Bronchial epithelial cell (primary cell): ENCODE results near the gene LAMTOR2. TPM values are rescaled to one million over a fixed set of nuclear protein-coding genes. Genes with fewer than 3 reads are reported as not detected.

Experiments used
- DNase-seq: peaks from one replicate; pipeline ENCODE4 v3.0.0-alpha.2; 2010; ENCODE audit warnings: low read depth
- FAIRE-seq: peaks from 2 replicates; lab custom pipeline; 2011; peaks lifted over from hg19 to GRCh38; lab: Jason Lieb, UNC
- H3K27me3 ChIP-seq: 2 replicates; pipeline ENCODE4 v1.5.1; 2011; ENCODE audit warnings: low read length; ENCODE audit not compliant: control insufficient read depth, insufficient read depth
- H3K36me3 ChIP-seq: 2 replicates; pipeline ENCODE4 v1.5.1; 2011; ENCODE audit warnings: low read length; ENCODE audit not compliant: control insufficient read depth, insufficient read depth
- H3K4me3 ChIP-seq: 2 replicates; pipeline ENCODE4 v1.5.1; 2011; ENCODE audit warnings: mild to moderate bottlenecking, low read depth, low read length, control low read depth
- total RNA-seq: library from RNA; depleted of rRNA; stranded (reverse); fragments of >200 nt; gene quantifications from 2 replicates; pipeline ENCODE4 v1.2.1, GENCODE V29; 2014
- TF ChIP-seq, protein P1 (sequence below): IDR thresholded peaks from 2 replicates; pipeline ENCODE4 v1.5.1; 2011; ENCODE audit warnings: mild to moderate bottlenecking, moderate library complexity, low read length, control low read depth, inconsistent platforms; ENCODE audit not compliant: insufficient read depth, severe bottlenecking

The LAMTOR2 gene
- total RNA-seq, 1 donor from 2014 or later: 46.6 TPM

DNA sequence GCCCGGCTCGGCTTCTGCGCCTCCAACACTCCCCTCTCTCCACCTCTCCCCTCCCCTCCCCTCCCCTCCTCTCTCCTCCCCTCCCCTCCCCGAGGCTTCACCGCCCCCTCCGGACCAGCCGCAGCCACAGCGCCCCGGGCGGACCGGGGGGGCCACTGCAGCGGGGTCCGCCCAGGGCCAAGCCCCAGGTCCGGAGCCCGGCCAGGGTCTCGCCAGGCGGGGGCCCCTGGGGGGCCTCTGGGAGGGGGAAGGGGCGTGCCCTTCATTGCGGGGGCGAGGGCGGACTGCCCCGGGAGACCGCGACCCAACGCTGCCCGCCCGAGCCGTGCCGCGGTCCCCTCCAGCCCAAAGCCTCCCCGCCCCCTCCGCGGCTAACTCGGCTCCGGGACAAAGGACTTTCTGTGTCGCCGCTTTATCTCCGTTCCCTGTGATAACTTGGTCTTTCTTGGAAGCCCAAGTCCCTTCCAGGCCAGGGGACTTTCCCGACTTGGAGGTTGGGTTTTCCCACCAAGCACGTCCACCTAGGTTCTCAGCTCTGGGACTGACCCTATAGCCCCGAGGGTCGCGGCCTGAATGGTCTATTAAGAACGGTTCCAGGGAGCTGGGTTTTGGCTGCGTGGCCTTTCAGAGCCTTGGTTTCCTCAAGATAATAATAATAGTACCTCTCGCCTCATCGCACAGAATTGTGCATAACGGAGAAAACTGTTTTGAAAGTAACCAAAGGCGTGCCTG lies 648 bp upstream of the LAMTOR2 start, which contains the start of gene UBQLN4:
Gene UBQLN4, minus strand, starts transcription at position 31 of the 732 bp plus-strand sequence. CDS start 97 bp downstream, outside the sequence.
- peak; percentile 53 for DNase-seq
- peak within 1 kb of the TSS; percentile 81 for H3K4me3 ChIP-seq
- H3K36me3 ChIP-seq: peaks cover 10% of the 10 kb centered on the region
- no peak for FAIRE-seq
- no peaks in the 10 kb centered on the region for H3K27me3 ChIP-seq
- TF ChIP-seq, protein P1, sequence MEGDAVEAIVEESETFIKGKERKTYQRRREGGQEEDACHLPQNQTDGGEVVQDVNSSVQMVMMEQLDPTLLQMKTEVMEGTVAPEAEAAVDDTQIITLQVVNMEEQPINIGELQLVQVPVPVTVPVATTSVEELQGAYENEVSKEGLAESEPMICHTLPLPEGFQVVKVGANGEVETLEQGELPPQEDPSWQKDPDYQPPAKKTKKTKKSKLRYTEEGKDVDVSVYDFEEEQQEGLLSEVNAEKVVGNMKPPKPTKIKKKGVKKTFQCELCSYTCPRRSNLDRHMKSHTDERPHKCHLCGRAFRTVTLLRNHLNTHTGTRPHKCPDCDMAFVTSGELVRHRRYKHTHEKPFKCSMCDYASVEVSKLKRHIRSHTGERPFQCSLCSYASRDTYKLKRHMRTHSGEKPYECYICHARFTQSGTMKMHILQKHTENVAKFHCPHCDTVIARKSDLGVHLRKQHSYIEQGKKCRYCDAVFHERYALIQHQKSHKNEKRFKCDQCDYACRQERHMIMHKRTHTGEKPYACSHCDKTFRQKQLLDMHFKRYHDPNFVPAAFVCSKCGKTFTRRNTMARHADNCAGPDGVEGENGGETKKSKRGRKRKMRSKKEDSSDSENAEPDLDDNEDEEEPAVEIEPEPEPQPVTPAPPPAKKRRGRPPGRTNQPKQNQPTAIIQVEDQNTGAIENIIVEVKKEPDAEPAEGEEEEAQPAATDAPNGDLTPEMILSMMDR: peak; percentile 37

DNA sequence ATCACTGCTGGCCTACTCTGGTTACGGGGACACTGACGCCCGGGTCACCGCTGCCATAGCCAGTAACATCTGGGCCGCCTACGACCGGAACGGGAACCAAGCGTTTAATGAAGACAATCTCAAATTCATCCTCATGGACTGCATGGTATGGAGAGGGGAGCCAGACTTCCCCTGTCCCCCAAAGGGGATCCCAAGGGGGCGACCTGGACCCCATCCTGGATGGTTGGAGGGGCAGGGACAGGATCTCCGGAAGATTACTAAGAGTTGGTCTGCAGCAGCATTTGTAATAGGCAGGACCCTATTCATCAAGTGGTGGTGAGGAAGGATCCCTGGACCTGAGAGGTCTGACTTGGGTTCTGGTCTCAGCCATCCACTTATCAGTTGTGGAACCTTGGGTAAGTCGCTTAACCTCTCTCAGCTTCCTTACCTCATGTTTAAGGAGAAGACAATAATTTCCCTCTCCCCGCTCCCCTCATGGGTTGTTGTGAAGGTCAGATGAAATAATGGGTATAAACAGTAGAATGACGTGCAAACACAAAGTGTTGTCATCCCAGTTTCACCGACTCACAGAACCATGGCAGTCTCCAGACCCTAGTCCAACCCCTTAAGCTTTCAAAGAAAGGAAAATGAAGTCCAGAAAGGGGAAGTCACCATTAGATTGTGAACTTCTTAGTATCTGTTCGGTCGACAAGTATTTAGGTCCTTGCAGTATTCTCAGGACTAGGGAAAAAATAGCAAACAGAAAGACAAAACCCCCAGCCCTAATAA lies 883 bp downstream of the LAMTOR2 start:
- Histone ChIP-seq H3K36me3 (peaks cover 5% of the 10 kb centered on the region), H3K4me3 (peak overlapping the region; percentile 81), H3K27me3 (no peaks in the 10 kb centered on the region)
- no peak for FAIRE-seq
- DNase-seq: no peak
- TF ChIP-seq, protein P1: no peak

DNA sequence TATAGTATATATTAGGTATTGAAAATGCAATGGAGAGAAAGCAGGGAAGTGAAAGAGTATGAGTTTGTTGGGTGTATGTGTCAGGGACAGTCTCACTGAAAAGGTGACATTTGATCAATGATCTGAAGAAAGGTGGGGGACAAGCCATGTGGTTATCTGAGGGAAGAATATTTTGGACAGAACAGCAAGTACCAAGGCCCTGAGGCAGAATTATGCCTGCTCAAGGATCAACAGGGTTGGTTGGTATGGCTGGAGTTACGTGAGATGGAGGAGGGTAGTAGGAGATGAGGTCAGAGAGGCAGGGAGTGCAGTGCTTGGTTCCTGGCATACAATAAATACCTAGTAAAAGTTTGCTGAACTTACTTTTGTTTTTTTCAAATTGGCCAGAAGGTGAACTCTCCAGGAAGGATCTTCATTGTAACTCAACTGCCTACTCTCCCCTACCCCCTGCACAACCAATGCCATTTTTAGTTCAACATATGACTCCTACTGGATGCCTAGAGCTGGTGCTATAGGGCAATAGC lies 1.8 kb downstream of the LAMTOR2 start:
- H3K27me3 ChIP-seq: no peaks in the 10 kb centered on the region
- TF ChIP-seq, protein P1: no peak
- FAIRE-seq (no peak), DNase-seq (no peak)
- no peak overlapping the region for H3K4me3 ChIP-seq
- H3K36me3 ChIP-seq: peaks cover 2% of the 10 kb centered on the region

DNA sequence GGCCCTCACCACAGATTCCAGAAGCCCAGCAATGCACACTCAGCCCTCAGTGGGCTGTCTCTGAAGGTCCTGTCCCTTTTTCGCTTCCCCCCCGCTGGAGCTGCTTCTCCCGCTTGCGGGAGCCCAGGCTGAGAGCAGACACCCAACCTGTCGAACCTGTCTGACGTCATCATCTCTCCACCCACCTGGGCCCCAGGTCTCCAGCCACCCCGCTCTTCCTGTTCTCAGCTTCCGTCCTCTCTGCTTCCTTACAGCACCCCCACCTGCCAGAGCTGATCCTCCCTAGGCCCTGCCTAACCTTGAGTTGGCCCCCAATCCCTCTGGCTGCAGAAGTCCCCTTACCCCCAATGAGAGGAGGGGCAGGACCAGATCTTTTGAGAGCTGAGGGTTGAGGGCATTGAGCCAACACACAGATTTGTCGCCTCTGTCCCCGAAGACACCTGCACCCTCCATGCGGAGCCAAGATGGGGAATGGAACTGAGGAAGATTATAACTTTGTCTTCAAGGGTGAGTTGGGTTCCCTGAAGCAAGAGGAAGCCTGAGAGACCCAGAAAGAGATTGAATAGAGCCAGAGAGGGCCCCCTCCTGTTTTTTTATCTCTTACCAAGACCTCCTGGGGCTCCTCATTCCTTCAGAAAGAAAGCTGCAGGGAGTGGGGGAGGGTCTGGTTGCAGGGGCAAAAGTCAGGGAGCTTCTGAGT lies 6.5 kb downstream of the LAMTOR2 start, which contains the start of gene RAB25:
Gene RAB25, plus strand, starts transcription at position 224 of the 700 bp plus-strand sequence. Its CDS starts 241 bp downstream, at position 465.
- no peak for FAIRE-seq
- H3K36me3 ChIP-seq: peaks cover 2% of the 10 kb centered on the region
- DNase-seq: peak; percentile 88
- no peaks in the 10 kb centered on the region for H3K27me3 ChIP-seq
- TF ChIP-seq, protein P1: no peak
- H3K4me3 ChIP-seq: peak within 1 kb of the TSS; percentile 55

DNA sequence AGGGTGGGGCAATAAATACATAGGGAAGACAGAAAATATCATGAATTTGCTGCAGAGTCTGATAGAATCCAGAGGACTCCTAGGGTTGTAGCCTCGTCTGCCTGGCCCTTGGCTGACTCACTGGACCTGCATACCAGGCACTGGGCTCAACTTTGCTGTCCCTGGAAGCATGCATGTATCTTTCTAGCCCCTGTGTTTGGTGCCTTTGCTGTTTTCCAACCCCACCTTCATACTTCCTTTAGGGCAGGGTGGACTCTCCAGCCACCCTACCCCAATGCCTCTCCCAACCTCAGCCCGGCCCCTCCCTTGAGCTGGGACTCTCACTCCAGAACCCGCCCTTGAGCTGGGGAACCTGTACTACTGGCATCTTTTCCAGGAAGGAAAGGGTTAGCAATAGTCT lies 7.6 kb downstream of the LAMTOR2 start:
- H3K36me3 ChIP-seq: peaks cover 2% of the 10 kb centered on the region
- peak overlapping the region; percentile 55 for H3K4me3 ChIP-seq
- DNase-seq (peak; percentile 44), FAIRE-seq (no peak)
- TF ChIP-seq, protein P1: no peak
- H3K27me3 ChIP-seq: no peaks in the 10 kb centered on the region
